HG03571 (cell line): ENCODE results near the gene SPTBN1.

Experiments
- ATAC-seq: cut with Tn5 transposase; IDR thresholded peaks from one replicate; pipeline ENCODE4 v1.9.1; 2021; ENCODE audit not compliant: unreplicated experiment

Gene SPTBN1

DNA sequence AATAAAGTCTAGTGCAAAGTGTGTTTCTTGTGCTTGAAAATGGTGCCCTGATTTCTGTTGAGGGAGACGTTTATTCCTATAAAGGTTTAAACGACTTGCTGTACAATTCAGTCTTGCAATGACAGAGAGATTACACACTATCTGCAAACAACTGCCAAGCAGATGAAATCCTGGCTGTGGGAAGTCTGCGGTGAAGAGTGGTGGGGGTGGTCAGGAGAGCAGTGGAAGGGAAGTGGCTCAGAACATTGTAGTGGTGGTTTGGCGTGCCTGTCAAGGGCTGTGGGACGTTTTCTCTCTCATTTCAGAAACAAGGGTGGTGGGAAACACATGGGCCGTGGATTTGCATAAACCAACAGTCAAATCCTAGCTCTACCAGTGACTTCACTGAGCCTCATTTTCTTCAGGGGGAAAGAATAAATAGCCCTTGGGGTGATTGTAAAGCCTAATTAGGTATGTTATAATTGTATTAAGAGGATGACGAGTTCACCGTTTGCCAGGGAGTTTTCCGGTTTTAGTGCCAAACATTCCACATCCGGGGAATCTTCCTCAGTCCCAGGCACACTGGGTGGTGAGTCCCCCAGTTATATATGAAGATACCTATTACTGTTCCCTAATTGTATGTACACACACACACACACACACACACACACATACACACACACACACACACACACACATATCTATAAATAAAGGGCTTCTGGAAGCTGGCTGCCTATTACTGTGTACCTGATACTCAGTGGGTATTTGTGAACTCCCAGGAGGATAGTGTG lies 115.0 kb downstream of the SPTBN1 start:
- peak; percentile 66 for ATAC-seq

DNA sequence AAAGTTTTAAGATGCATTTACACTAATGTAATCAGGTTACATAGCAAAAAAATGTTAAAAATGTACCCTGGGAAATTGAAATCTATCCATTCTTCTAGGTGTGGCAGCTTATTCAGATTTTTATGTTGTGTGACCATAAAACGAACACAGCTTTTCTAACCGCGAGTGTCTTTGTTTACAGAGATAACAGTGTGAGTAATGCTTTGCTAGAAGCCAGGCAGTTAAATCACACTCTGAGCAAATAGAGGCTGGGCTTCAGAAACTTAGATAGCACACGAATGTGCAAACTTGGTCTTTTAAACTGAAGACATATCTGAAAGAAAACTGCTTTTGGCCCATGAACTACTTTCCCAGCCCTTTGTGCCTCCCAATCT lies 116.1 kb downstream of the SPTBN1 start:
- ATAC-seq: no peak

DNA sequence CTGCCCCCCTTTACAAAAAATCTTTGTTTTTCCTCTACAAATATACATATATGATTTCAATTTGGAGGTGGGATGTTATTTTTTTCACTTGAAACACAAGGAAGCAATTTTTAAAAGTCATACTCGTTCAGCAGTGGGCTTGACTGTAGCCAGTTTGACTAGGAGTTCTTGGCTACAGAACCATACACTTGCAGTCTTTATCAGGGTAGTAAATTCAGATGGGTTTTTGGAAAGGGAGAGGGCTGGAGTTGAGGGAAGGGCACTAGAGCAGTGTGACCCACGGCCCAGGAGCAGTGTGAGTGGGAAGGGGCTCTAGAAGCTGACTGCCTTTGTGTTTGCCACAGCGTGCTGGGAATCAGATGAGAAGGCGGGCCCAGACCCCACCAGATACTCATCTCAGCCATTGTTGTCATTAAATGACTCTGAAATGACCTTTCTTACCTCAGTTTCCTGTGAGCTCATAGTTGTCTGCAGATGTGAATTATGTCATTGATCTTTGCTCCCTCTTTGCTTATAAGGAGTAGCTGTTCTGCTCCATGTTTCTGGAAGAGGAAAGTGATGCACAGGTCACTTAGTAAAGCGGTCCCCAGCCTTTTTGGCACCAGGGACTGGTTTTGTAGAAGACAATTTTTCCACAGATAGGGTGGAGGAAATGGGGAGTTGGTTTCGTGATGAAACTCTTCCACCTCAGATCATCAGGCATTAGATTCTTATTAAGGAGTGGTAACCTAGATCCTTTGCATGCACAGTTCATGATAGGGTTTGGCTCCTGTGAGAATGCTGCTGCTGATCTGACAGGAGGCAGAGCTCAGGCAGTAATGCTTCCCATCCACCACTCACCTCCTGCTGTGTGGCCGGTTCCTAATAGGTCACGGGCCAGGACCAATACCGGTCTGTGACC lies 116.8 kb downstream of the SPTBN1 start:
- ATAC-seq: no peak

DNA sequence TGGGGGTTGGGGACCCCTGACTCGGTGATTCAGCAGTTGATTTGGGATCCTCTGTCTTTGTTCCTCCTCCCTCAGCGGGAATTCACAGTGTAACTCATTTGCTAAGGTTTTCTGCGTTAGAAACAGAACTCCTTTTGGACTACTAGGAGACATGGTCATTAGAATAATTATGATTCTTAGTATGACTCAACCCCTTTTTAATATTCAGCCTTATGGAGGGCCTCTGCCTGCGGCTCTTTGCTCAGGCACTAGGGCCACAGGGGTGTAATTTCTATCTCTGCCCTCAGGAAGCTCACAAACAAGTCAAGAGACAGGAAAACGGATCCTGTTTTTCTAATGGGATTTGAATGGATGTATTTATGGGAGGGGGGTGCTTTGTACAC lies 117.4 kb downstream of the SPTBN1 start:
- ATAC-seq: no peak

DNA sequence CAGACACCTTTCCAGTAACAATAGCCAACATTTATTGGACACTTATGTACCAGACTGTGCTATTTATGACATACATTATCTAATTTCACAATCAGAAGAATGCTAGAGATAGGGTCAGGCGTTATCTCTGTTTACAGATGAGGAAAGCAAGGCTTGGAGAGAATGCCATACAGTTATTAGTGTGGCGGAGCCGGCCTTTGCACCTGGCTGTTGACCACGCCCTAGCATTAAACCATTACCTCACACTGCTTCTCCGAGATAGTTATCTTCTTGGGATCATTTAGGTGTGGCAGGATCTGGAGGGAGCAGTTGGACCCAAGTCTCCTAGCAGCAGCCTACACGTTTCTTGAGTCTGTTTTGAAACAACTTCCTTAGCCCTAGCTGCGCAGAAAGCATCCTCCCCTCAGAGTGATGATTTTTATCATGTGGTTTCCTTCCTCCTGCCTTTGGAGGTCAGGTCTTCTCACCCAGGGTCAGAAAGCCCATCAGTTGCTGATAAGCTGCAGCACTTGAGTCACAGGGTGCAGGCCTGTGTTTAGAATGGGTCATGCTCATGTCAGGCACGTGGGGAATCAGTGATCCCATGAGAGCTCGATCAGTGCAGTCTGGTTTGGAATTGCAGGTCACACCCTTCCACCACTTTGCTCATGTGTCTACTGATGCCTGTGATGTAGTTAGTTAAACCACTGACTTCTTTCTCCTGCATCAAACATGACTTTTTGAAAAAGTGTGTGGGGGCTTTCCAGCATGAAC lies 118.2 kb downstream of the SPTBN1 start:
- peak; percentile 45 for ATAC-seq

DNA sequence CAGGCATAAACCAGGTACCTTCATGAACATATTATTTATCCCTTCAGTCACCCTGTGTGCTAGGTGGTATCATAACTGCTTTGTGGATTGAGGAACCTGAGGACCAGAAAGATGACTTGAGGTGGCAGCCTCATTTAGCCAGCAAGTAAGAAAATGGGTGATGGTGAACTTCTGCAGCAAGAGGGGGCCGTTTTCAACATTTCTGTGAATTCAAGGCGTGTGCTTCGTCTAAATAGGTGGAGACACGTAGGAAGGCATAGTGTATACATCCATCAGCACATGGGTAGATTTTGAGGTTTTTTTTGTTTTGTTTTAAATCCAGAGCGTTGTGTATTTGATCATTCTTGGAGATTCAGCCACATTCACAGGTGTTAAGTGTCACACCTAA lies 118.7 kb downstream of the SPTBN1 start:
- peak; percentile 1 for ATAC-seq

DNA sequence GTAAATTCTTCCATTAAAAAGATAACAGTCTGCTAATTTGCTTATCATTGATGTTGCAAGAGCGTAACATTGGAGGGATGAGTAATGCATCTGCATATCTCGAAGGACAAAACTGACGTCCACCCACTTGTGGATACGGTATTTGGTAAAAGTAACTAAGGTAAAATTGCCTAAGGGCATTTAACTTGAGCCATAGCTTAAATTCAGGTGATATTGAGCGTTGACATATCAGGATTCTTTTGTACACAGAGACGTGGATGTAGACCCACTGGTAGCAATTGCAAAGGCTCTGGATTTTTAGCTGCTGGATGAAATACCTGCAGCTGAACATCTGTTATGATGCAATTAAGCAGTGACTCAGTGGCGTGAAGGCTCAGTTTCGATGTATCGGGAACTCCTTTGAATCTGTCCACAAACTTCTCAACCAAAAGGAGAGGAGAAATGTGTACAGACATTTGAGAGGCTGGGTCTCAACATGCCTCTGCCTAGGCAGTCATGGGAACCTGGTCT lies 119.3 kb downstream of the SPTBN1 start:
- ATAC-seq: no peak

DNA sequence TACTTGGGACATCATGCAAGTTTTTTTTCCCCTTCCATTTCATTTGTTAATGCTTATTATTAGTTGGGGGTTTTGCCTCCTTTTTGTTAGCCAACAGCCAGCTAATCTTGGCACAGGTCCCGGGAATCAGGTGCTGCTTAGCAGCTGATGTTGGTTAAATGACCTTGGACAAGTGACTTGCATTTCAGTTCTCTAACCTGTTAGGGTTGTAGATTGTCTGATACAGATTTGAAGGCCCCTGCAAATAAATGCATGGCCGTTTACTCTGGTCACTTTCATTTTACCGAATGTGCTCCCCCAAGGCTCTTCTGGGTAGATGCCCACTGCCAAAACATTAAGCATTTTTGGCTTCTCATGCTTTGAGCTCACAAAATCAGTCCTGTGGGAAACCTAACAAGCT lies 120.9 kb downstream of the SPTBN1 start:
- no peak for ATAC-seq

DNA sequence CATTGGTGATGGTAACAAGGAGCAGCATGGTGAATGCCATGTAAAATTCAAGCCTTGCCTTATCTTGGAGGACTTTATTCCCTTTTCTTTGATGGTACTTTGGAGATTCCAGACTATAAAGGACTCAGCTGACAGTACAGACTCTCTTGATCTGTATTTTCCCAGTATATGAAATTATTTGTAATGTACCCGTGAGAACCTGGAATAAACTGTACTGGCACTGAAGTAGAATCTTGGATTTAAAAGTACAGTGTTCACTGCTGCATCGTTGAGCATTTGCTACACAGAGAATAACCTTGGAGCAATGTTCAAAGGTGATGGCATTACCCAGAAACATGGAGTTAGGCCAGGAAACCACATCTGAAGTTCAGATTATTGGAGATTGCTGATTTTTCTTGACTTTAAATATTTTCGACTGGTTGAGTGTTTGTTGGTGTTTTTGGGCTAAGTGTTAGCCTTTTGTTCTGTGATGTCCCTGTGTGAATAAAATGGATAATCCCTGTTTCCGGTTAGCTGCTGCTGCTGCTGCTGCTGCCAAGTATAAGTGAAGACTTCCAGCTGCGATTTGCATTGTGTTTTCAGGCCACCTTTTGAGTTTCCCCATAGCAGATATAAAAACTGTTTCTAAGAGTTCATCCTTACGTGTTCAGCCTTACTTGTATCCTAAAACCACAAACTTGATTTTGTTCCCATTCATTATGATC lies 122.0 kb downstream of the SPTBN1 start:
- no peak for ATAC-seq

DNA sequence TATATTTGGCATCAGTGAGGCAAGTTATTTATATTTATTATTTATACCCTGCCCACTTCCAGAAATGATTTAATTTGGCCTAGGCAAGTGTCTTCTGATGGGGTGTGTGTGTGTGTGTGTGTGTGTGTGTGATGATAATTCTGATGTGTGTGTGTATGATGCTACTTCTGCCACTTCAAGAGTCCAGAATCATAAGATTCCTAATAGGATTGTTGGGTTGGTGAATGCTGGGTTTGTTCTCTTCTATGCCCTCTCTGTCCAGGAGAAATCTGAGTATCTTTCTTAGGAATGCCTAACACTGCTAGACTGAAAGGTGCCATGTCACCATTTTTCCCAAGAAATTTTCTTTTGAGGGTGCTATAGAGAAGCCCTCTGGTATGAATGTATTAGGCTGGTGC lies 122.5 kb downstream of the SPTBN1 start:
- no peak for ATAC-seq

DNA sequence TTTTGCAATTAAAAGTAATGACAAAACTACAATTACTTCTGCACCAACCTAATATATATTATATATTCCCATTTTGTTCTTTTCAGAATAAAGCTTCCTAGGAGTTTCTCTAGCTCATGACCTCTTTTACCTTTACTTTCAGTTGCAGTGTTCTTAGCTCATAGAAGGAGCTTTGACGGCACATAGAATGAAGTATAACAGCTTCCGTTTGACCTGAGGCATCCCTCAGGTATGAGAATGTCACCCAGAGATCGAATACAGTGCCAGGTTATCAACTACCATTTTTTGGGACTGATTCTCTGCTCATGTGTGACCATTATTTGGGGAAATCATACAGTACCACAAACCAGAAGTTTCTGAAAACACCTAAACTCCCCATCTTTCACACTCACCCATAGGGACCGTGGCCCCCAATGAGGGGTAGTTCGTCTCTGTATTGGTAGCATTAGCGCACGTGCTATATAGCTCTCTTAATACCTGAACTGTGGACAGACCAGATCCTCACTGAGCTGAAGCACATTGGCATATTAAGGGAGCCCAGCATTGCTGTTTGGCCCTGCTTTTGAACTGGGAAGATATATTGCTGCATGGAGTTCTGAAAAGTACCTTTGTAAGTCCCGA lies 123.0 kb downstream of the SPTBN1 start:
- ATAC-seq: no peak

DNA sequence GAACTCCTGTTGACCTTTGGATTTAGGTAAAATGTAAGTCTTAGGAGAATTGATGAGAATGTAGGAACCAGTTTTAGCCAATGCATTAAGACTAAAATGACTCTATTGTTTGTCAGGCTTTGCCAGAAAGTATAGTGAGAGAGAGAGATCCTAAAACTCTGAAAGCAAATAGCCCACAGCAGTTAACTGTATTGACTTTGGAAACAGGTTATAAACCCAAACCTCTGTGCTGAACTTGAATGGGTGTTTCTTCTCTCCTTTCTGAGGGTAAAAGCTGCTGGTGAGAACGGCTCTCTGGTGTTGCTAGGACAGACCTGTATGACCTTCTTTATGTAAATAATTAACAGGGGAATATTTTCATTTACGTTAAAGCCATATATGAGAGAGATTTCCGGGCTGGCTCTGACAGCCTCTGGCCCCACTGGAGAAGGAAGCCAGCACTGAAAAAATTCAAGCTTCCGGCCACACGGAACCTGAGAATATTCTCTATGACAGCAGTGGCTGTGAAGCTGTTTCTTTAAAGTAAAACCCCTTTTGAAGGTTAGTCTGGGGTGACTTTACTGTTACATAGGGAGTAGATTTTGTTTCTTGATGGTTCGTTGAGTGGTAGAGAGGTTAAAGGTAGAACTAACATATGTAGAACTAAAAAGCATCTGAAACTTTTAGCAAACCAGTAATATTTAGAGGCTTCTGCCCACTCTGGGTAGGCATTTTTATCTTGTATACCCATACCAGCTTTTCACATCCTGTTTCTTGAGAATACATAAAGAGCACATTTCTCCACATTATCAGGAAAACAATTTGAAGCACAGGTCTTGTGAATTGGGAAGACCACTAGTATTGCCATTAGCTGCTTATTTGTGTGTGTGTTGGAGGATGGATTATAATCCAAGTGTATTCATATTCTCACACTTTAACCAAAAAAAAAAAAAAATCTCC lies 123.8 kb downstream of the SPTBN1 start:
- peak; percentile 84 for ATAC-seq

DNA sequence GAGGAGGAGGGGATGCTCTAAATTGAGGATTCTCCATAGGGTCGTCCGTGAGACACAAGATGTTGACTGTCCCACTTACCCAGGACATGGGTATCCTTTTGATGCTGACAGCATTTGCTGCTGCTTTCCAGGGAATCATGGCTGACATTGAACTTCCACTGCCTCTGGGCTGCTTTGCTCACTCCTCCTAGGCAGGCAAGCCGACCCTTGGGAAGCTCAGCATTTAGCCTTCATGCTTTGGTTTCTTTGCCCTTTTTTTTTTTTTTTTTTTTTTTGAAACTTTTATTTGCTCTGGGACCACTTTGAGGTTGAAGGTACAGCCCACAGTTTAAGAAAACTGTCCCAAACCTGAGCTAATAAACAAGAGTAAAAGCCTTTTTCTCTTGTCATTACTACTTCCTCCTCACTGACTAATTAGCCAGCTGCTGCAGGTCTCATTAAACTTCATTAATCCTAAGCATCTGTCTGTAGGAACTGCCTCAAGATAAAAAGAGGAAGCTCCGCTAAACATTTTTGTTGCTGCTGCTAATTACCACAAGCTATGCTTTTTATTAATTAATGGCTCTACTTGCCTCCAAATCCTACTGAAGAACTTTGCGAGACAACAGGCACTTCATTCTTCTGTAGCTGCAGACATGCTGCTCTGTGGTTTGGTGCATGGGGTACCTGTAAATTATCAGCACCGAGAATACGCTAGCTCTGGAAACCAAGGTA lies 125.4 kb downstream of the SPTBN1 start:
- ATAC-seq: peak; percentile 26

DNA sequence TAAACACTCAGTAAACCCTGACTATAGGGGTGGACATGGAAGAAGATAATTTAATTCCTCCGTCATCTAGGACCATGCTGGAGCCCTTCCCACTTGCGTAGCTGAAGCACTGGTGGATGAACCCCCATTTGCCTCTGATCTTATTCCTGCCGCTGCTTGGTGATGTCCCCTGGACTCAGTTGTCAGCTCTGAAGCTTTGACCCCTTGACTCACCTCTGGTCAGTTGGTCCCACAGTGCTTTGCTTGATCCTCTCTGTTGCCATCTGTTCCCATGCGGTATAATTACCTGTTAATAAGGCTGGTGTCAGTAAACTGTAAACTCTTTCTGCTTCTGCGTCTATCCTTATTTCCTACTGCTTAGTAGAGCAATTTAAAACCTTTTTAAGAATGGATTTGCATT lies 126.9 kb downstream of the SPTBN1 start:
- ATAC-seq: no peak

DNA sequence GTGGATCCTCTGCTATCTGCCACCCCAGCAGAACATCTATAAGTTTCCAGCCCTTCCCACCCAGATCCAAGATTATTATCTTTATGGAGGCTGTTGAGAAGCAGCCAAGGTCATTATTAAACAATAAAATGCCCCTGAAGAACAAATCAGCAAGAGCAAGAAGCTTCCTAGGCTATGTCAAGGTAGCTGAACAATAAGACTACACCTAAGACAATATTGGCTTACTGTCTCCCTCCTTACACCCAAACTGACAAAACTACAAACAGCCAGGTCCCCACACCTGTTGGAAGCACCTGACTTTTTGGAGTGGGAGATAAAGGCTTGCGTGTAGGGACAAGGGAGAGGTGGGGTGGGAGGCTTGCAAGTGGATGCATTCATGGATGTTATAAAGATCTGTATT lies 128.5 kb downstream of the SPTBN1 start:
- ATAC-seq: no peak

DNA sequence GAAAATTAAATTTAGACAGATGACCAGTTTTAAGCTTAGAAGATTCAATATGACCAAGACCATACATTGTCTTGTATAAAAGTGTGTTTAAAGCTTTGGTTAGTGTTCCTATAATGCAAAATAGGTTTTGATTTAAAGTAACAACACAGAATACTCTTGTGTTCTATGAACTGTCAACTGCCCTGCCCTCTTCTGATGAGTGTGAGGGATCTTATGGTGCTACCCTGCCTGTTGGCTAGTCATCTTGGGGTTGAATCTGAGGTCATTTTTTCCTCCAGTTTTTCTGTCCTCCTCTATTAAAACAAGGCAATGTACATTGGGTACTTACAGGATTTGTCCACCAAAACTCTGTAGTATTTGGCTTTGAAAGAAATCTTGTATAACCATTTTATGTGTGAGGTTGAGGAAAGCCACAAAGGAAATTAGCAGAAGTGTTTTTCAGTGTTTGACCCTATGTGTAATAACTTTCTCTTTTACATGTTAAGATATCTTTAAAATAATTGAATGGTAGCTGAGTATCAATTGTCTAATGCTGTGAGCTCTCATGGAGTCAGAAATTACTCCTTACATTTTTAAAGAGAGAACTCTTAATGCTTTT lies 129.1 kb downstream of the SPTBN1 start:
- ATAC-seq: no peak

DNA sequence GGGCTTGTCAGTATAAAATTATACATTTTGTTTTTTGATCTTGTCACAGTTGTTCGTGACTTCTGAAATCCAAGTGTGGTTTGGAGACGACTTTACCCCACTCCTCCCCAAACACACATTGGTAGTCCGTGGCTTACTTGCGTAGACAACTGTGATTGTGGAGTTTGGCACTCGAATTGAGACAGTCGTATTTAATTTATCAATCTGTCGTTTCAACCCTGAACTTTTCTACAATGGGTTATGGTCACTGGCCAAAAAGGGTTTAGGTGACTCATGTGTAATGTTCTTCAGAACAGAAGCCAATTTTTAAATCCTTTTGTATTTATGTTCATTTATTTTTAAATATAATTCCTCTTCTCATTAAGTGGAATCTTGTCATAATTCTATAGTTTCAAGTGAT lies 129.9 kb downstream of the SPTBN1 start:
- ATAC-seq: no peak

DNA sequence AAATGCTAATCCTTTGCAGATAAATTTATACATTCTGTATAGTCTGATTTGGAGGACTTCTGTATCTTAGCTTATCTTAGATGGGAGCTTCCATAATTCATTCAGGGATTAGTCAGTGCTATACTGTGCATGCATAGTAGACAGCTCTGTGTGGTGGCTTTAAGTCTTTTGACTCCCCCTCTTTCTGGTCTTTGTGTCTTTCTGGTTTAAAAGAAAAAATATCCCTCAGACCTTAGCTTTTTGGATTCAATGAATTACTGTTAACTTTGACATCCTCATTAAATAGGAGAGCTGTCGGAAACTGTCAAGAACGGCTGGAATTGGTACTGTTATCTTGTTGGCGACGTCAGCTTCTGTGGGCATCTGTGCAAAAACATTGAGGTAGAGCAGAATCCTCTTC lies 130.4 kb downstream of the SPTBN1 start:
- ATAC-seq: no peak
